HG03280 (cell line): ENCODE results near the gene SIAH2.
"Not testable (repeated sequence)": the region's sequence is repeated elsewhere in the genome, so short reads cannot be mapped to it uniquely, and the experiment has no call there.

Experiments used
- ATAC-seq: cut with Tn5 transposase; IDR thresholded peaks from one replicate; pipeline ENCODE4 v1.9.1; 2021; ENCODE audit warnings: mild to moderate bottlenecking, moderate library complexity; ENCODE audit not compliant: unreplicated experiment

SIAH2 gene

GRCh38 chr3:150763122-150763840 is at the start of gene SIAH2:
TSS of gene SIAH2 (minus strand) at chr3:150763169. CDS start at chr3:150762849, 320 bp downstream.
- ATAC-seq: peak; percentile 62

GRCh38 chr3:150811984-150812383 is 49.0 kb upstream of the SIAH2 start:
- ATAC-seq: no peak

- no peak for ATAC-seq
Observed at GRCh38 chr3:150810641-150811040, 47.7 kb upstream of the SIAH2 start.

- no peak for ATAC-seq
Observed at GRCh38 chr3:150806185-150806835, 43.3 kb upstream of the SIAH2 start.

- ATAC-seq: no peak
Observed at GRCh38 chr3:150805354-150805753, 42.4 kb upstream of the SIAH2 start.

- ATAC-seq: no peak
Observed at GRCh38 chr3:150803440-150803985, 40.5 kb upstream of the SIAH2 start.

GRCh38 chr3:150800722-150801121 is 37.8 kb upstream of the SIAH2 start:
- ATAC-seq: no peak

GRCh38 chr3:150798122-150798618 is 35.2 kb upstream of the SIAH2 start:
- no peak for ATAC-seq

GRCh38 chr3:150797155-150797554 is 34.2 kb upstream of the SIAH2 start:
- no peak for ATAC-seq

- ATAC-seq: not testable (repeated sequence)
Observed at GRCh38 chr3:150796527-150796926, 33.6 kb upstream of the SIAH2 start.

- ATAC-seq: no peak
Observed at GRCh38 chr3:150793641-150794040, 30.7 kb upstream of the SIAH2 start.

GRCh38 chr3:150790629-150791028 is 27.7 kb upstream of the SIAH2 start:
- ATAC-seq: no peak

- no peak for ATAC-seq
Observed at GRCh38 chr3:150789451-150789850, 26.5 kb upstream of the SIAH2 start.

GRCh38 chr3:150787741-150788370 is 24.9 kb upstream of the SIAH2 start:
- peak; percentile 89 for ATAC-seq

GRCh38 chr3:150786791-150787190 is 23.8 kb upstream of the SIAH2 start:
- no peak for ATAC-seq

- no peak for ATAC-seq
Observed at GRCh38 chr3:150784747-150785125, 21.8 kb upstream of the SIAH2 start.

GRCh38 chr3:150783920-150784746 is 21.2 kb upstream of the SIAH2 start:
- no peak for ATAC-seq

GRCh38 chr3:150783316-150783715 is 20.3 kb upstream of the SIAH2 start:
- no peak for ATAC-seq

GRCh38 chr3:150779402-150779858 is 16.5 kb upstream of the SIAH2 start:
- ATAC-seq: no peak

- ATAC-seq: no peak
Observed at GRCh38 chr3:150778793-150779401, 15.9 kb upstream of the SIAH2 start.
